BJ (cell line): ENCODE results near the gene PIP. TPM values are rescaled to one million over a fixed set of nuclear protein-coding genes. Genes with fewer than 3 reads are reported as not detected.
"Not testable (repeated sequence)": the region's sequence is repeated elsewhere in the genome, so short reads cannot be mapped to it uniquely, and the experiment has no call there.

Experiments used
- CTCF ChIA-PET: fragments of 350-600 bp; formaldehyde crosslinking; extraction: SDS; loops from one replicate; lab custom pipeline; 2021; ENCODE audit warnings: antibody characterized with exemption, inconsistent platforms; lab: Yijun Ruan, JAX
- POLR2A ChIA-PET: fragments of 300-600 bp; sonication (Branson Sonifier 250); formaldehyde crosslinking; extraction: SDS; loops from one replicate; lab custom pipeline; 2021; ENCODE audit warnings: antibody characterized with exemption; lab: Charles Lee
- DNase-seq: peaks from one replicate; pipeline ENCODE4 v3.0.0-alpha.2; 2011; ENCODE audit warnings: low read depth
- H3K27me3 ChIP-seq: 2 replicates; pipeline ENCODE4 v1.6.0; 2011; ENCODE audit warnings: low read length; ENCODE audit not compliant: control insufficient read depth, insufficient read depth
- H3K36me3 ChIP-seq: 2 replicates; pipeline ENCODE4 v1.5.1; 2011; ENCODE audit warnings: low read length; ENCODE audit not compliant: control insufficient read depth, insufficient read depth
- H3K4me3 ChIP-seq: 2 replicates; pipeline ENCODE4 v1.5.1; 2011; ENCODE audit warnings: low read depth, mild to moderate bottlenecking, control low read depth, low read length
- CTCF ChIP-seq: IDR thresholded peaks from 2 replicates; pipeline ENCODE4 v1.5.1; 2011; ENCODE audit warnings: low read depth, mild to moderate bottlenecking, control low read depth, inconsistent platforms, low read length, moderate library complexity; ENCODE audit not compliant: insufficient read depth
- polyA minus RNA-seq: library from RNA; depleted of rRNA, polyadenylated mRNA; stranded (reverse); fragments of >200 nt; gene quantifications from 2 replicates; pipeline ENCODE4 v1.2.3, GENCODE V29; 2011; rRNA and poly(A)+ RNA removed
- polyA plus RNA-seq: library from polyadenylated mRNA; depleted of rRNA; stranded (reverse); fragments of >200 nt; gene quantifications from 2 replicates; pipeline ENCODE4 v1.2.3, GENCODE V29; 2011; rRNA removed

The PIP gene
- polyA plus RNA-seq: not detected in 2 replicates
- polyA minus RNA-seq: not detected in 2 replicates

- H3K4me3 ChIP-seq: no peak within 1 kb of the TSS
- no peak for DNase-seq
- no peaks in the 10 kb centered on the region for H3K27me3 ChIP-seq
- TF ChIP-seq CTCF: no peak
- no peaks in the 10 kb centered on the region for H3K36me3 ChIP-seq
- CTCF ChIA-PET: interaction anchor here (2.1 kb wide), 1 partner anchor 83 kb away, joined by 7 read pairs; no protein-coding TSS in a partner anchor
- POLR2A ChIA-PET: no interaction called here
These were observed at the start of gene PIP for GRCh38 chr7:143131781-143132180. TSS of gene PIP (plus strand) at chr7:143132077. CDS start at chr7:143132117, 40 bp downstream.

- no peak overlapping the region for H3K4me3 ChIP-seq
- POLR2A ChIA-PET: no interaction called here
- no peaks in the 10 kb centered on the region for H3K36me3 ChIP-seq
- TF ChIP-seq CTCF: no peak
- no peak for DNase-seq
- H3K27me3 ChIP-seq: no peaks in the 10 kb centered on the region
- CTCF ChIA-PET: no interaction called here
These were observed 46.8 kb upstream of the PIP start for GRCh38 chr7:143085109-143085508.

GRCh38 chr7:143085610-143086009, 46.3 kb upstream of the PIP start:
- H3K36me3 ChIP-seq, H3K27me3 ChIP-seq, H3K4me3 ChIP-seq, DNase-seq, CTCF ChIA-PET, POLR2A ChIA-PET: not testable (repeated sequence)

- H3K36me3 ChIP-seq, CTCF ChIA-PET, H3K27me3 ChIP-seq, DNase-seq, H3K4me3 ChIP-seq, POLR2A ChIA-PET: not testable (repeated sequence)
These were observed 43.2 kb upstream of the PIP start for GRCh38 chr7:143088549-143089231.

GRCh38 chr7:143096146-143096545, 35.7 kb upstream of the PIP start:
- Histone ChIP-seq H3K4me3 (no peak overlapping the region), H3K36me3 (no peaks in the 10 kb centered on the region), H3K27me3 (no peaks in the 10 kb centered on the region)
- CTCF ChIA-PET: interaction anchor here (1.2 kb wide), 1 partner anchor 31 kb away, joined by 4 read pairs; no protein-coding TSS in a partner anchor
- no peak for TF ChIP-seq CTCF
- POLR2A ChIA-PET: no interaction called here
- no peak for DNase-seq

- H3K27me3 ChIP-seq, DNase-seq, CTCF ChIA-PET, H3K4me3 ChIP-seq, H3K36me3 ChIP-seq, POLR2A ChIA-PET: not testable (repeated sequence)
These were observed 32.3 kb upstream of the PIP start for GRCh38 chr7:143099579-143099978.
